ENCODE data around the gene SYK. TPM values are rescaled to one million over a fixed set of nuclear protein-coding genes. Genes with fewer than 3 reads are reported as not detected.

SYK gene
- total RNA-seq, 1 experiment from 2014 or later = 0.28 TPM

DNA sequence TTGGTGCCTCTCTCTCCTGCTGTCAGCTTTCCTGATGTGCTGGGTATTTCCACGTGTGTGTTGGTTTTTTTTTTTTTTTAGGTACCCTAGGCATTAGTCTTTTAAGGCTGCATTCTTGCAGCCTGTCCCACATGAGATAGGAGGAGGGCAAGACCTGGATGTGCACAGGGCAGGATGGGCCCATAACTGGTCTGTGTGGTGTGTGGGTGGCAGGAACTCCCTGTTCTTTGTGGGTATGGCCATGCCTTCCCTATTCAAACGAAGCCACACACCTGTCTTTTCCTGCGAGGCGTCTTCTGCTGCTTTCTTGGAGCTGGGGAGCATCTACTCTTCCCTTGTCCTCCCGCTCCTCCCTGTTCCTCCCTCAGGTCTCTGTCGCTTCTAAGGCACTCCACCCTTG, 6.8 kb downstream of the SYK start:
- Histone ChIP-seq H3K4me1 (ENCODE audit: control insufficient read depth, insufficient read depth, low read length) (no peaks in the 10 kb centered on the region), H3K36me3 (ENCODE audit: control insufficient read depth, insufficient read depth, low read length) (no peaks in the 10 kb centered on the region), H3K27me3 (ENCODE audit: control insufficient read depth, insufficient read depth, low read length) (peaks cover under 1% of the 10 kb centered on the region), H3K9me3 (ENCODE audit: control insufficient read depth, insufficient read depth, low read depth, low read length) (no peaks in the 10 kb centered on the region), H3K27ac (ENCODE audit: low read length) (no peak overlapping the region), H3K4me3 (ENCODE audit: low read depth in 2 of 2, low read length in 2 of 2) (no peak overlapping the region)
- CTCF ChIA-PET = no interaction called here
- POLR2A ChIA-PET = no interaction called here
- intact Hi-C loops (cut with micrococcal nuclease; ENCODE audit: unreplicated experiment) (no loop called here), in situ Hi-C loops (cut with HindIII; ENCODE audit: low pct_unique_long_range_greater_than_20kb, low sequenced_read_pairs) (no loop called here)
- no peak for ATAC-seq
- DNase-seq (ENCODE audit: low read depth, low spot score) = no peak
- TF ChIP-seq TCF7L2 (IDR thresholded peaks at IDR 0.05; ENCODE audit: low read depth, low read length) = no peak
- TF ChIP-seq POLR2AphosphoS5 (IDR thresholded peaks at IDR 0.05; ENCODE audit: low read depth, low read length) = no peak
- TF ChIP-seq, protein P1, sequence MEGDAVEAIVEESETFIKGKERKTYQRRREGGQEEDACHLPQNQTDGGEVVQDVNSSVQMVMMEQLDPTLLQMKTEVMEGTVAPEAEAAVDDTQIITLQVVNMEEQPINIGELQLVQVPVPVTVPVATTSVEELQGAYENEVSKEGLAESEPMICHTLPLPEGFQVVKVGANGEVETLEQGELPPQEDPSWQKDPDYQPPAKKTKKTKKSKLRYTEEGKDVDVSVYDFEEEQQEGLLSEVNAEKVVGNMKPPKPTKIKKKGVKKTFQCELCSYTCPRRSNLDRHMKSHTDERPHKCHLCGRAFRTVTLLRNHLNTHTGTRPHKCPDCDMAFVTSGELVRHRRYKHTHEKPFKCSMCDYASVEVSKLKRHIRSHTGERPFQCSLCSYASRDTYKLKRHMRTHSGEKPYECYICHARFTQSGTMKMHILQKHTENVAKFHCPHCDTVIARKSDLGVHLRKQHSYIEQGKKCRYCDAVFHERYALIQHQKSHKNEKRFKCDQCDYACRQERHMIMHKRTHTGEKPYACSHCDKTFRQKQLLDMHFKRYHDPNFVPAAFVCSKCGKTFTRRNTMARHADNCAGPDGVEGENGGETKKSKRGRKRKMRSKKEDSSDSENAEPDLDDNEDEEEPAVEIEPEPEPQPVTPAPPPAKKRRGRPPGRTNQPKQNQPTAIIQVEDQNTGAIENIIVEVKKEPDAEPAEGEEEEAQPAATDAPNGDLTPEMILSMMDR (IDR thresholded peaks at IDR 0.05) = no peak
- no peak for TF ChIP-seq SIN3A (IDR thresholded peaks at IDR 0.05; ENCODE audit: borderline replicate concordance, insufficient read depth, low read depth, low read length)
- TF ChIP-seq, protein P2, sequence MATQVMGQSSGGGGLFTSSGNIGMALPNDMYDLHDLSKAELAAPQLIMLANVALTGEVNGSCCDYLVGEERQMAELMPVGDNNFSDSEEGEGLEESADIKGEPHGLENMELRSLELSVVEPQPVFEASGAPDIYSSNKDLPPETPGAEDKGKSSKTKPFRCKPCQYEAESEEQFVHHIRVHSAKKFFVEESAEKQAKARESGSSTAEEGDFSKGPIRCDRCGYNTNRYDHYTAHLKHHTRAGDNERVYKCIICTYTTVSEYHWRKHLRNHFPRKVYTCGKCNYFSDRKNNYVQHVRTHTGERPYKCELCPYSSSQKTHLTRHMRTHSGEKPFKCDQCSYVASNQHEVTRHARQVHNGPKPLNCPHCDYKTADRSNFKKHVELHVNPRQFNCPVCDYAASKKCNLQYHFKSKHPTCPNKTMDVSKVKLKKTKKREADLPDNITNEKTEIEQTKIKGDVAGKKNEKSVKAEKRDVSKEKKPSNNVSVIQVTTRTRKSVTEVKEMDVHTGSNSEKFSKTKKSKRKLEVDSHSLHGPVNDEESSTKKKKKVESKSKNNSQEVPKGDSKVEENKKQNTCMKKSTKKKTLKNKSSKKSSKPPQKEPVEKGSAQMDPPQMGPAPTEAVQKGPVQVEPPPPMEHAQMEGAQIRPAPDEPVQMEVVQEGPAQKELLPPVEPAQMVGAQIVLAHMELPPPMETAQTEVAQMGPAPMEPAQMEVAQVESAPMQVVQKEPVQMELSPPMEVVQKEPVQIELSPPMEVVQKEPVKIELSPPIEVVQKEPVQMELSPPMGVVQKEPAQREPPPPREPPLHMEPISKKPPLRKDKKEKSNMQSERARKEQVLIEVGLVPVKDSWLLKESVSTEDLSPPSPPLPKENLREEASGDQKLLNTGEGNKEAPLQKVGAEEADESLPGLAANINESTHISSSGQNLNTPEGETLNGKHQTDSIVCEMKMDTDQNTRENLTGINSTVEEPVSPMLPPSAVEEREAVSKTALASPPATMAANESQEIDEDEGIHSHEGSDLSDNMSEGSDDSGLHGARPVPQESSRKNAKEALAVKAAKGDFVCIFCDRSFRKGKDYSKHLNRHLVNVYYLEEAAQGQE (IDR thresholded peaks at IDR 0.05; ENCODE audit: insufficient read depth in 1 of 2, low read depth in 2 of 2, low read length in 1 of 2) = no peak
- no TSS peak for BruUV-seq (replicated peaks)

DNA sequence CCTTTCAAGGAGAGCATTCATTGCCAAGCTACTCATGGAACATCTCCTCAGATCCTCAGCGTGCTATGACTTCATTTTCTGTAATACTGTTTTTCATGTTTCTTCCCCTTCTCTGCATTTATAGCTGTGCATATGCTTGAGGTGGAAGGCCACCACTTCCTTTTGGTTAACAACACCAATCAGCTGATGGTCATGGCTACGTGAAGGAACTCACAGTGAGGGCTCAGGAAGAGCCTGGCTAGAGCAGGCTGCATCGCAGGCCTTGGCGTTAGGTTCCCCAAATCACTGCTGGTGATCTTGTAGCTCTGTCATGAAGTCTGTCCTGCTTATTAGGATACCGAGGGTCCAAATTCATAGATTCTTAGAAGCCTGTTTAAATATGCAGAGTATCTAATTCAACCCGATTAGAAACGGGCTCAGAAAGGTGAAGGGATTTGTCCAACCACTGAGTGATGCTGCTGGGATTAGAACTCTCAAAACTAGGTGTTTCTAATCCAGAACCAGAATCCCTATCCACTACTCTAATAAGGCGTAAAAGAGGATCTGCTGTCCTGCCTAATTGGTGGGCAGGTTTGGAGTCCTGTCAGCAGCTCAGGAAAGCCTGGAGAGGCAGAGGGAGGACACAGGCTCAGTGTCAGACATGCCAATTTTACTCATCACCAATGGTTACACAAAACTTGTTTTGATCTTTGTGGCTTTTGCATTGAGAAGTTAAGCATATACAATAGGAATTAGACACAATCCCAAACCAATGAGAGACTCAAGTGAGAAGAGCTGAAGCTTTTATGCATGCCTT, 7.5 kb downstream of the SYK start:
- H3K4me1 ChIP-seq (ENCODE audit: control insufficient read depth, insufficient read depth, low read length) = no peaks in the 10 kb centered on the region
- no peaks in the 10 kb centered on the region for H3K36me3 ChIP-seq (ENCODE audit: control insufficient read depth, insufficient read depth, low read length)
- H3K27ac ChIP-seq (ENCODE audit: low read length) = no peak overlapping the region
- CTCF ChIA-PET = no interaction called here
- TF ChIP-seq SIN3A (IDR thresholded peaks at IDR 0.05; ENCODE audit: borderline replicate concordance, insufficient read depth, low read depth, low read length) = no peak
- TF ChIP-seq TCF7L2 (IDR thresholded peaks at IDR 0.05; ENCODE audit: low read depth, low read length) = no peak
- TF ChIP-seq POLR2AphosphoS5 (IDR thresholded peaks at IDR 0.05; ENCODE audit: low read depth, low read length) = no peak
- TF ChIP-seq, protein P1 (IDR thresholded peaks at IDR 0.05) = no peak
- TF ChIP-seq, protein P2 (IDR thresholded peaks at IDR 0.05; ENCODE audit: insufficient read depth in 1 of 2, low read depth in 2 of 2, low read length in 1 of 2) = no peak
- intact Hi-C loops (cut with micrococcal nuclease; ENCODE audit: unreplicated experiment) (no loop called here), in situ Hi-C loops (cut with HindIII; ENCODE audit: low pct_unique_long_range_greater_than_20kb, low sequenced_read_pairs) (no loop called here)
- POLR2A ChIA-PET = no interaction called here
- H3K9me3 ChIP-seq (ENCODE audit: control insufficient read depth, insufficient read depth, low read depth, low read length) = no peaks in the 10 kb centered on the region
- H3K4me3 ChIP-seq (ENCODE audit: low read depth in 2 of 2, low read length in 2 of 2) = no peak overlapping the region
- no peaks in the 10 kb centered on the region for H3K27me3 ChIP-seq (ENCODE audit: control insufficient read depth, insufficient read depth, low read length)
- DNase-seq (ENCODE audit: low read depth, low spot score) (no peak), ATAC-seq (no peak)
- no TSS peak for BruUV-seq (replicated peaks)
